ENCODE data around the gene MRPS25.

MRPS25 gene

GRCh38 chr3:15099364-15100098 lies 34.4 kb upstream of the MRPS25 start:
- Histone ChIP-seq H3K4me1 (ENCODE audit: control insufficient read depth, insufficient read depth, low read length) (peaks cover 6% of the 10 kb centered on the region), H3K4me3 (ENCODE audit: insufficient read depth, low read depth, low read length) (peak overlapping the region; percentile 72), H3K27me3 (ENCODE audit: control insufficient read depth, insufficient read depth, low read length, poor library complexity, severe bottlenecking) (no peaks in the 10 kb centered on the region), H3K27ac (ENCODE audit: insufficient read depth, low read depth, low read length, poor library complexity, severe bottlenecking) (no peak overlapping the region), H3K36me3 (ENCODE audit: control insufficient read depth, insufficient read depth, low read length) (peaks cover 6% of the 10 kb centered on the region), H3K9me3 (ENCODE audit: control insufficient read depth, low read length) (no peaks in the 10 kb centered on the region)
- WGBS, 2 experiments = 33 to 35% methylated on average over 19 of the region's 19 CpGs

GRCh38 chr3:15098503-15099363 lies 33.6 kb upstream of the MRPS25 start, which contains the start of gene RBSN:
RBSN (minus strand) TSS chr3:15099148; CDS start chr3:15096120, 3,028 bp downstream.
- 1% methylated on average over 72 of the region's 72 CpGs for WGBS, 2 experiments

GRCh38 chr3:15097891-15098290 lies 32.8 kb upstream of the MRPS25 start:
- Histone ChIP-seq H3K36me3 (ENCODE audit: control insufficient read depth, insufficient read depth, low read length) (peaks cover 6% of the 10 kb centered on the region), H3K27ac (ENCODE audit: insufficient read depth, low read depth, low read length, poor library complexity, severe bottlenecking) (no peak overlapping the region), H3K27me3 (ENCODE audit: control insufficient read depth, insufficient read depth, low read length, poor library complexity, severe bottlenecking) (no peaks in the 10 kb centered on the region), H3K4me3 (ENCODE audit: insufficient read depth, low read depth, low read length) (peak overlapping the region; percentile 72), H3K4me1 (ENCODE audit: control insufficient read depth, insufficient read depth, low read length) (peaks cover 6% of the 10 kb centered on the region), H3K9me3 (ENCODE audit: control insufficient read depth, low read length) (no peaks in the 10 kb centered on the region)
- 69 to 73% methylated on average over 6 of the region's 6 CpGs for WGBS, 2 experiments

More at GRCh38 chr3:15098503-15099363, 33.6 kb upstream of the MRPS25 start, which contains the start of gene RBSN:
- Histone ChIP-seq H3K36me3 (ENCODE audit: control insufficient read depth, insufficient read depth, low read length) (peaks cover 6% of the 10 kb centered on the region), H3K27ac (ENCODE audit: insufficient read depth, low read depth, low read length, poor library complexity, severe bottlenecking) (no peak within 1 kb of the TSS), H3K4me1 (ENCODE audit: control insufficient read depth, insufficient read depth, low read length) (peaks cover 6% of the 10 kb centered on the region), H3K27me3 (ENCODE audit: control insufficient read depth, insufficient read depth, low read length, poor library complexity, severe bottlenecking) (no peaks in the 10 kb centered on the region), H3K9me3 (ENCODE audit: control insufficient read depth, low read length) (no peaks in the 10 kb centered on the region), H3K4me3 (ENCODE audit: insufficient read depth, low read depth, low read length) (peak within 1 kb of the TSS; percentile 72)

DNA sequence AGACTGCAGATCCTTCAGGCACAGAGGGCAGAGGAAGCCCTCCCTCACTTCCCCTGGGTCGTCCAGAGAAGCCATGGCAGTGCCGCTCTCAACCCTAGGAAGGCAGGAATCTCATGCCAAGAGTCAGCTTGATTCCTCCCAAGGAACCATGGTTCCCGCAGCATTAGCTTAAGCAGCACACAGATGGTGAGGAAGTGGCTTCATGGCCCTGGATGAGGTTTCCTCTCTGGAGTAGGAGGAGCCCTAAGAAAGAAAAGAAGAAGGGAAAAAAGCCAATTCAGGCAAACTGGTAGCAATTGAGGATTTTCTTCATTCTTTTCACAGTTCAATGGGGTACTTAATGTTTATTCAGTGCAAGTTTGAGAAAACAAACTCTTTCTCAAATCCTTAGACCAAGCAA lies 30.9 kb upstream of the MRPS25 start:
- Histone ChIP-seq H3K36me3 (ENCODE audit: control insufficient read depth, insufficient read depth, low read length) (peaks cover 6% of the 10 kb centered on the region), H3K27me3 (ENCODE audit: control insufficient read depth, insufficient read depth, low read length, poor library complexity, severe bottlenecking) (no peaks in the 10 kb centered on the region), H3K9me3 (ENCODE audit: control insufficient read depth, low read length) (no peaks in the 10 kb centered on the region), H3K27ac (ENCODE audit: insufficient read depth, low read depth, low read length, poor library complexity, severe bottlenecking) (no peak overlapping the region), H3K4me1 (ENCODE audit: control insufficient read depth, insufficient read depth, low read length) (peaks cover 6% of the 10 kb centered on the region), H3K4me3 (ENCODE audit: insufficient read depth, low read depth, low read length) (no peak overlapping the region)
- 96 to 99% methylated on average over 3 of the region's 3 CpGs for WGBS, 2 experiments

- Histone ChIP-seq H3K36me3 (ENCODE audit: control insufficient read depth, insufficient read depth, low read length) (peaks cover 17% of the 10 kb centered on the region), H3K4me1 (ENCODE audit: control insufficient read depth, insufficient read depth, low read length) (peaks cover 6% of the 10 kb centered on the region), H3K4me3 (ENCODE audit: insufficient read depth, low read depth, low read length) (no peak overlapping the region), H3K27ac (ENCODE audit: insufficient read depth, low read depth, low read length, poor library complexity, severe bottlenecking) (no peak overlapping the region), H3K27me3 (ENCODE audit: control insufficient read depth, insufficient read depth, low read length, poor library complexity, severe bottlenecking) (no peaks in the 10 kb centered on the region), H3K9me3 (ENCODE audit: control insufficient read depth, low read length) (no peaks in the 10 kb centered on the region)
- WGBS, 2 experiments = 94 to 96% methylated on average over 5 of the region's 5 CpGs
These were observed 29.2 kb upstream of the MRPS25 start for GRCh38 chr3:15094187-15094875.

- H3K27me3 ChIP-seq (ENCODE audit: control insufficient read depth, insufficient read depth, low read length, poor library complexity, severe bottlenecking) = no peaks in the 10 kb centered on the region
- H3K9me3 ChIP-seq (ENCODE audit: control insufficient read depth, low read length) = no peaks in the 10 kb centered on the region
- WGBS, 2 experiments = 89 to 92% methylated on average over 1 of the region's 1 CpG
- H3K4me3 ChIP-seq (ENCODE audit: insufficient read depth, low read depth, low read length) = no peak overlapping the region
- no peak overlapping the region for H3K27ac ChIP-seq (ENCODE audit: insufficient read depth, low read depth, low read length, poor library complexity, severe bottlenecking)
- peaks cover 17% of the 10 kb centered on the region for H3K36me3 ChIP-seq (ENCODE audit: control insufficient read depth, insufficient read depth, low read length)
- H3K4me1 ChIP-seq (ENCODE audit: control insufficient read depth, insufficient read depth, low read length) = peaks cover 2% of the 10 kb centered on the region
These were observed 27.6 kb upstream of the MRPS25 start for GRCh38 chr3:15092686-15093085.

GRCh38 chr3:15091575-15091974 lies 26.5 kb upstream of the MRPS25 start:
- WGBS, 2 experiments = 91 to 95% methylated on average over 5 of the region's 5 CpGs
- H3K27ac ChIP-seq (ENCODE audit: insufficient read depth, low read depth, low read length, poor library complexity, severe bottlenecking) = no peak overlapping the region
- no peaks in the 10 kb centered on the region for H3K9me3 ChIP-seq (ENCODE audit: control insufficient read depth, low read length)
- H3K4me3 ChIP-seq (ENCODE audit: insufficient read depth, low read depth, low read length) = no peak overlapping the region
- no peaks in the 10 kb centered on the region for H3K27me3 ChIP-seq (ENCODE audit: control insufficient read depth, insufficient read depth, low read length, poor library complexity, severe bottlenecking)
- H3K36me3 ChIP-seq (ENCODE audit: control insufficient read depth, insufficient read depth, low read length) = peaks cover 17% of the 10 kb centered on the region
- H3K4me1 ChIP-seq (ENCODE audit: control insufficient read depth, insufficient read depth, low read length) = no peaks in the 10 kb centered on the region

- H3K36me3 ChIP-seq (ENCODE audit: control insufficient read depth, insufficient read depth, low read length) = peaks cover 23% of the 10 kb centered on the region
These were observed 24.1 kb upstream of the MRPS25 start for GRCh38 chr3:15089201-15089600.

GRCh38 chr3:15086699-15087098 lies 21.6 kb upstream of the MRPS25 start:
- Histone ChIP-seq H3K36me3 (ENCODE audit: control insufficient read depth, insufficient read depth, low read length) (peaks cover 34% of the 10 kb centered on the region), H3K9me3 (ENCODE audit: control insufficient read depth, low read length) (no peaks in the 10 kb centered on the region), H3K4me3 (ENCODE audit: insufficient read depth, low read depth, low read length) (no peak overlapping the region), H3K27ac (ENCODE audit: insufficient read depth, low read depth, low read length, poor library complexity, severe bottlenecking) (no peak overlapping the region), H3K4me1 (ENCODE audit: control insufficient read depth, insufficient read depth, low read length) (no peaks in the 10 kb centered on the region), H3K27me3 (ENCODE audit: control insufficient read depth, insufficient read depth, low read length, poor library complexity, severe bottlenecking) (no peaks in the 10 kb centered on the region)
- WGBS, 2 experiments = 86 to 100% methylated on average over 1 to 2 of the region's 2 CpGs

More at GRCh38 chr3:15089201-15089600, 24.1 kb upstream of the MRPS25 start:
- Histone ChIP-seq H3K4me1 (ENCODE audit: control insufficient read depth, insufficient read depth, low read length) (no peaks in the 10 kb centered on the region), H3K4me3 (ENCODE audit: insufficient read depth, low read depth, low read length) (no peak overlapping the region), H3K27me3 (ENCODE audit: control insufficient read depth, insufficient read depth, low read length, poor library complexity, severe bottlenecking) (no peaks in the 10 kb centered on the region), H3K27ac (ENCODE audit: insufficient read depth, low read depth, low read length, poor library complexity, severe bottlenecking) (no peak overlapping the region), H3K9me3 (ENCODE audit: control insufficient read depth, low read length) (no peaks in the 10 kb centered on the region)
- WGBS, 2 experiments = 88% methylated on average over 1 of the region's 1 CpG; no CpG with 5 or more reads in 1 of the 2 experiments
